Kidney (tissue), 14 donors: ENCODE data around the gene PPP1R1A. TPM values are rescaled to one million over a fixed set of nuclear protein-coding genes. Genes with fewer than 3 reads are reported as not detected.

ENCODE experiments used
- DNase-seq, 5 donors: peaks; one replicate each; pipeline ENCODE4 v3.0.0-alpha.2; 2013 to 2020
- FAIRE-seq: peaks from 2 replicates; lab custom pipeline; 2012; peaks lifted over from hg19 to GRCh38; lab: Jason Lieb, UNC
- H3K27ac ChIP-seq, 2 donors: one replicate each; pipeline ENCODE4 v1.7.0; 2013; ENCODE audit warnings: low read depth in 2 of 2, low read length in 2 of 2, inconsistent platforms in 1 of 2
- H3K27me3 ChIP-seq: one replicate; pipeline ENCODE4 v1.7.1; 2013; ENCODE audit warnings: low read length, inconsistent platforms; ENCODE audit not compliant: control insufficient read depth, insufficient read depth
- H3K36me3 ChIP-seq, 3 donors: one replicate each; pipeline versions ENCODE4 v1.7.0 to v1.7.1; 2013; ENCODE audit warnings: low read length in 3 of 3, control low read depth in 1 of 3, inconsistent platforms in 1 of 3; ENCODE audit not compliant: insufficient read depth in 3 of 3, control insufficient read depth in 2 of 3
- H3K4me1 ChIP-seq, 3 donors: one replicate each; pipeline versions ENCODE4 v1.7.0 to v1.7.1; 2013; ENCODE audit warnings: low read length in 3 of 3, inconsistent platforms in 1 of 3, low read depth in 1 of 3; ENCODE audit not compliant: control insufficient read depth in 2 of 3, insufficient read depth in 2 of 3
- H3K4me3 ChIP-seq, 3 donors: one replicate each; pipeline versions ENCODE4 v1.7.0 to v1.8.1; 2013; ENCODE audit warnings: low read length in 3 of 3, control low read depth in 1 of 3, inconsistent platforms in 1 of 3
- H3K9ac ChIP-seq, 3 donors: one replicate each; pipeline versions ENCODE4 v1.7.0 to v1.7.1; 2013; ENCODE audit warnings: low read length in 3 of 3, control low read depth in 1 of 3, inconsistent platforms in 1 of 3
- H3K9me3 ChIP-seq, 3 donors: one replicate each; pipeline versions ENCODE4 v1.7.0 to v1.7.1; 2013; ENCODE audit warnings: low read length in 3 of 3, control low read depth in 1 of 3, inconsistent platforms in 1 of 3; ENCODE audit not compliant: control insufficient read depth in 2 of 3, insufficient read depth in 1 of 3
- CTCF ChIP-seq: IDR thresholded peaks from 3 replicates; pipeline ENCODE4 v1.5.1; 2012; ENCODE audit warnings: mild to moderate bottlenecking, moderate library complexity, borderline replicate concordance; ENCODE audit not compliant: insufficient read depth; ENCODE audit errors: extremely low read depth
- intact Hi-C: fragments of 100-400 bp; cut with DNase I; formaldehyde crosslinking; loops from one replicate; pipeline ENCODE4 v1.11.1; 2022
- polyA plus RNA-seq: library from polyadenylated mRNA; stranded (reverse); fragments of 350-450 nt; fragmentation: Illumina TruSeq; extraction: RNeasy Lipid Tissue Mini Kit (QIAGEN cat#74804); gene quantifications from one replicate; pipeline ENCODE4 v1.2.3, GENCODE V29; 2014; ENCODE audit warnings: low read depth, low replicate concordance; ENCODE audit not compliant: insufficient read depth
- total RNA-seq: library from RNA; stranded (reverse); fragmentation: NEBNext Ultra II Directional; extraction: Animal tissue kit (Norgen Biotek cat#: 25700); gene quantifications from one replicate; pipeline ENCODE4 v1.2.1, GENCODE V29; 2021
- donor health status: control.
- donor health status: control.
- donor health status: control.
- donor health status: control.
- donor health status: control.
- donor health status: DM: yes; HTN: yes; CAD: no.
- donor health status: Normal renal cell carcinoma (clear cell type).

Gene PPP1R1A
- total and polyA plus RNA-seq, 2 donors from 2014 or later = 128 to 217 TPM

- FAIRE-seq (no peak), DNase-seq (no peak)
- Histone ChIP-seq H3K36me3 (no peaks in the 10 kb centered on the region), H3K4me3 (no peak overlapping the region), H3K27ac (no peak overlapping the region), H3K9ac (no peak overlapping the region), H3K27me3 (no peaks in the 10 kb centered on the region), H3K4me1 (no peaks in the 10 kb centered on the region), H3K9me3 (no peaks in the 10 kb centered on the region)
- no peak for TF ChIP-seq CTCF
- intact Hi-C loops = no loop called here
Measured at GRCh38 chr12:54538136-54538700, 50.2 kb downstream of the PPP1R1A start.

GRCh38 chr12:54535474-54535873 is 53.0 kb downstream of the PPP1R1A start:
- Histone ChIP-seq H3K27ac (no peak overlapping the region), H3K27me3 (no peaks in the 10 kb centered on the region), H3K4me1 (no peaks in the 10 kb centered on the region), H3K36me3 (no peaks in the 10 kb centered on the region), H3K9me3 (no peaks in the 10 kb centered on the region), H3K4me3 (no peak overlapping the region), H3K9ac (no peak overlapping the region)
- DNase-seq (no peak), FAIRE-seq (no peak)
- no peak for TF ChIP-seq CTCF
- intact Hi-C loops = no loop called here

GRCh38 chr12:54529581-54529980 is 58.9 kb downstream of the PPP1R1A start:
- no peaks in the 10 kb centered on the region for H3K9me3 ChIP-seq
- H3K4me1 ChIP-seq = no peaks in the 10 kb centered on the region
- H3K9ac ChIP-seq = no peak overlapping the region
- no peak for TF ChIP-seq CTCF
- H3K27ac ChIP-seq = no peak overlapping the region
- intact Hi-C loops = no loop called here
- DNase-seq (no peak), FAIRE-seq (no peak)
- H3K4me3 ChIP-seq = no peak overlapping the region
- no peaks in the 10 kb centered on the region for H3K36me3 ChIP-seq
- no peaks in the 10 kb centered on the region for H3K27me3 ChIP-seq

Other genes starting within 250 kb of the PPP1R1A start
- 1.7 TPM for gene GPR84, start 224.2 kb downstream of the PPP1R1A start, total RNA-seq
- not detected for gene GPR84, start 224.2 kb downstream of the PPP1R1A start, polyA plus RNA-seq
- 16.6 TPM for gene ZNF385A, start 203.9 kb downstream of the PPP1R1A start, total RNA-seq
- 10.2 TPM for gene ZNF385A, start 203.9 kb downstream of the PPP1R1A start, polyA plus RNA-seq
- 65.6 TPM for gene ITGA5, start 169.4 kb downstream of the PPP1R1A start, total RNA-seq
- gene ITGA5, start 169.4 kb downstream of the PPP1R1A start, polyA plus RNA-seq = 11.4 TPM
- 0.72 TPM for gene GTSF1, start 115.1 kb downstream of the PPP1R1A start, total RNA-seq
- not detected for gene GTSF1, start 115.1 kb downstream of the PPP1R1A start, polyA plus RNA-seq
- 36.3 TPM for gene NCKAP1L, start 90.9 kb downstream of the PPP1R1A start, total RNA-seq
- gene NCKAP1L, start 90.9 kb downstream of the PPP1R1A start, polyA plus RNA-seq = 1.8 TPM
- gene PDE1B, start 39.1 kb downstream of the PPP1R1A start, total RNA-seq = 7.5 TPM
- 4.4 TPM for gene PDE1B, start 39.1 kb downstream of the PPP1R1A start, polyA plus RNA-seq
- not detected for gene LACRT, start 46.2 kb upstream of the PPP1R1A start, total RNA-seq
- gene LACRT, start 46.2 kb upstream of the PPP1R1A start, polyA plus RNA-seq = not detected
- not detected for gene DCD, start 59.7 kb upstream of the PPP1R1A start, total RNA-seq
- gene DCD, start 59.7 kb upstream of the PPP1R1A start, polyA plus RNA-seq = not detected